Measurements from ENCODE around the gene KRT86. TPM values are rescaled to one million over a fixed set of nuclear protein-coding genes. Genes with fewer than 3 reads are reported as not detected.

KRT86 gene
- total and polyA plus RNA-seq, 9 of the 15 experiments (the other 6 are each of a cell fraction or from before 2014, with no cell fraction given), result not detected

DNA sequence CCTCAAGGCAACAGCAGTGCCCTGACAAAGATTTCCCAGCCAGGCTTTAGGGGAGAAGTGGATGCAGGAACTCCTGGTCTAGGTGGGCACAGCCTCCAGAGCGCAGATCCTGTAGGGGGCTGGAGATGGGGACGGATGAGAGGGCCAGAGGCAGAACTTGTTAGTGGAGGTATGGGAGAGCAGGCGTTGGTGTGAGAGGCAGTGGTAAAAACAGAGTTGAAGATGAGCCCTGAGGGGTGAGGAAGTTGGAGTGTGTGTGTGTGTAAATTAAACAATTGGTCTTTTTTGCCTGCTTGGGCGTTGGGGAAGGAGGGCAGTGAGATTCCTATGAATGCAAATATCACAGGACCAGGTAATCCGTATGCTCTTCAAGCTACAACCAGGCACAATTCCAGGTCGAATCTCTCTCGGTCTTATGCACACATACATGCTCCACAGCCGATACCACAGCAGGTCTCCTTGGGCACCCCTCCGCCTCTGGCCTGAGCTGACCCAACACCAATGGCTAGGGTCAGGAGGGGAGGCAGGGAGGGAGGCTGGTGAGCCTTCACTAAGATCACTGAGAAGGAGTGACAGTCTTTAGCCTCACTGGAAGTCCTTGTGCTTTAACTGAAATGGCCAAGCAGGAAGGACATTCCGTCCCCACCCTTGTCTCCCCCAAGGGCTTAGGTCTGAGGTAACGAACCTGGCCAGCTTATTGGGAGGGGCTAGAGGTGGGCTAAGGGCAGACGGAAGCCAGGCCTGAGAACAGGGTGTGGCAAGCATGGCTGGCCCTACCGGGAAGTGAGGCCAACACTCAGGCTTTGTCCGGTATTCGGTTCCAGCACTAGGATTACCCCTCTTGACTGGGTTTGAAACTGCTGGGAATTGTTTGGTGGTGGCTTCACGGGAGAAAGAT lies 42.9 kb upstream of the KRT86 start (continued):
- TF ChIP-seq, protein P1, sequence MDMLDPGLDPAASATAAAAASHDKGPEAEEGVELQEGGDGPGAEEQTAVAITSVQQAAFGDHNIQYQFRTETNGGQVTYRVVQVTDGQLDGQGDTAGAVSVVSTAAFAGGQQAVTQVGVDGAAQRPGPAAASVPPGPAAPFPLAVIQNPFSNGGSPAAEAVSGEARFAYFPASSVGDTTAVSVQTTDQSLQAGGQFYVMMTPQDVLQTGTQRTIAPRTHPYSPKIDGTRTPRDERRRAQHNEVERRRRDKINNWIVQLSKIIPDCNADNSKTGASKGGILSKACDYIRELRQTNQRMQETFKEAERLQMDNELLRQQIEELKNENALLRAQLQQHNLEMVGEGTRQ (CRISPR knock-in tag; IDR thresholded peaks at IDR 0.05), result no peak

GRCh38 chr12:52232203-52232673 lies 42.2 kb upstream of the KRT86 start:
- H3K4me2 ChIP-seq (ENCODE audit: insufficient read depth, low read length), result no peak overlapping the region
- H3K79me2 ChIP-seq (ENCODE audit: control insufficient read depth, insufficient read depth, low read length), result no peaks in the 10 kb centered on the region
- in situ Hi-C loops (cut with MboI) (no loop called here), intact Hi-C loops (cut with micrococcal nuclease) (no loop called here)
- H3K9me1 ChIP-seq (ENCODE audit: control insufficient read depth, insufficient read depth, low read length), result no peaks in the 10 kb centered on the region
- no peak overlapping the region for H2AFZ ChIP-seq (ENCODE audit: low read depth, low read length)
- ATAC-seq (no peak), FAIRE-seq (no peak), DNase-seq (ENCODE audit: extremely low read depth in 1 of 4, low spot score in 3 of 4) (no peak)
- POLR2A ChIA-PET, result no interaction called here
- no peak overlapping the region for H3K27ac ChIP-seq (ENCODE audit: extremely low read depth, low read depth, low read length)
- H3K9ac ChIP-seq (ENCODE audit: insufficient read depth in 1 of 2, low read depth in 2 of 2, low read length in 2 of 2), result no peak overlapping the region
- WGBS (ENCODE audit: insufficient coverage, low coverage, missing lambda C conversion rate), result 2% methylated on average over 10 of the region's 12 CpGs
- CTCF ChIA-PET (ENCODE audit: low intra/inter-chr PET ratio), result no interaction called here
- H3K4me1 ChIP-seq (replicated peaks in 1 of 2; ENCODE audit: control insufficient read depth in 2 of 2, insufficient read depth in 2 of 2, low read length in 2 of 2), result no peaks in the 10 kb centered on the region
- H3K9me3 ChIP-seq (replicated peaks; ENCODE audit: control insufficient read depth, insufficient read depth, low read depth, low read length), result no peaks in the 10 kb centered on the region
- no peak overlapping the region for H3K4me3 ChIP-seq
- H3K27me3 ChIP-seq (ENCODE audit: control insufficient read depth in 2 of 2, insufficient read depth in 2 of 2, low read length in 2 of 2), result peaks cover 2 to 50% of the 10 kb centered on the region in 2 experiments; a peak in 4 of 5 replicates
- H4K20me1 ChIP-seq (replicated peaks; ENCODE audit: control insufficient read depth, insufficient read depth, low read length), result peaks cover 14% of the 10 kb centered on the region
- H3K36me3 ChIP-seq (ENCODE audit: control insufficient read depth, insufficient read depth, low read length), result no peaks in the 10 kb centered on the region
- no TSS peak for BruUV-seq (replicated peaks)
- TF ChIP-seq ZNF316 (IDR thresholded peaks at IDR 0.05), result no peak
- no peak for TF ChIP-seq PURB (CRISPR knock-in tag; IDR thresholded peaks at IDR 0.05; ENCODE audit: low read depth)
- TF ChIP-seq ARID1B (IDR thresholded peaks at IDR 0.05), result no peak
- no peak for TF ChIP-seq RFX7 (CRISPR knock-in tag; IDR thresholded peaks at IDR 0.05)
